CD4-positive, alpha-beta memory T cell (primary cell): ENCODE data around the gene NXT1. TPM values are rescaled to one million over a fixed set of nuclear protein-coding genes. Genes with fewer than 3 reads are reported as not detected.
A peak's percentile ranks its signal among the peaks of the same experiment; 100 is the strongest.

Source experiments
- CTCF ChIA-PET: fragments of 350-600 bp; sonication (Branson Sonifier 250); formaldehyde crosslinking; loops from one replicate; lab custom pipeline; 2021; ENCODE audit warnings: inconsistent platforms; ENCODE audit not compliant: partially characterized antibody; lab: Charles Lee
- POLR2A ChIA-PET: fragments of 350-600 bp; sonication (Branson Sonifier 250); formaldehyde crosslinking; loops from one replicate; lab custom pipeline; 2021; ENCODE audit not compliant: partially characterized antibody; lab: Charles Lee
- DNase-seq, 5 donors: peaks; one replicate each; pipeline versions ENCODE4 v3.0.0 to v3.0.0-alpha.2; 2020 to 2022; ENCODE audit warnings: mixed read lengths in 1 of 5
- H3K27ac ChIP-seq: one replicate; pipeline ENCODE4 v1.7.0; 2013; ENCODE audit warnings: low read depth, low read length
- H3K27me3 ChIP-seq: 2 replicates; pipeline ENCODE4 v1.7.0; 2013; ENCODE audit warnings: mild to moderate bottlenecking, low read length, moderate library complexity; ENCODE audit not compliant: insufficient read depth
- H3K36me3 ChIP-seq: 2 replicates; pipeline ENCODE4 v1.7.0; 2013; ENCODE audit warnings: mild to moderate bottlenecking, low read length, moderate library complexity; ENCODE audit not compliant: insufficient read depth
- H3K4me1 ChIP-seq: 2 replicates; pipeline ENCODE4 v1.7.0; 2013; ENCODE audit warnings: mild to moderate bottlenecking, low read length, moderate library complexity; ENCODE audit not compliant: insufficient read depth
- H3K4me3 ChIP-seq, 2 donors: one replicate each; pipeline ENCODE4 v1.7.0; 2013; ENCODE audit warnings: low read length in 2 of 2, mild to moderate bottlenecking in 1 of 2
- H3K9me3 ChIP-seq, 2 donors: one replicate each; pipeline ENCODE4 v1.7.0; 2013; ENCODE audit warnings: low read length in 2 of 2, control low read depth in 1 of 2; ENCODE audit not compliant: control insufficient read depth in 1 of 2
- H3K27ac Mint-ChIP-seq, 7 donors: one replicate each; pipeline ENCODE4 v1.8.0; 2020 to 2021; ENCODE audit warnings: mixed read lengths in 7 of 7, mild to moderate bottlenecking in 6 of 7, inconsistent platforms in 3 of 7, moderate library complexity in 3 of 7
- H3K27me3 Mint-ChIP-seq, 2 donors: one replicate each; pipeline ENCODE4 v1.8.0; 2020 to 2021; ENCODE audit warnings: mixed read lengths in 2 of 2
- H3K36me3 Mint-ChIP-seq, 2 donors: one replicate each; pipeline ENCODE4 v1.8.0; 2020 to 2021; ENCODE audit warnings: mixed read lengths in 2 of 2, inconsistent platforms in 1 of 2, mild to moderate bottlenecking in 1 of 2
- H3K4me1 Mint-ChIP-seq, 4 donors: one replicate each; pipeline ENCODE4 v1.8.0; 2020 to 2021; ENCODE audit warnings: mixed read lengths in 4 of 4, mild to moderate bottlenecking in 1 of 4
- H3K4me3 Mint-ChIP-seq, 8 donors: one replicate each; pipeline ENCODE4 v1.8.0; 2020 to 2021; ENCODE audit warnings: mixed read lengths in 8 of 8, mild to moderate bottlenecking in 7 of 8, moderate library complexity in 6 of 8, inconsistent platforms in 3 of 8
- H3K9me3 Mint-ChIP-seq, 8 donors: one replicate each; pipeline ENCODE4 v1.8.0; 2020 to 2021; ENCODE audit warnings: mixed read lengths in 8 of 8, mild to moderate bottlenecking in 5 of 8, inconsistent platforms in 3 of 8, moderate library complexity in 1 of 8
- intact Hi-C: fragments of 100-400 bp; cut with micrococcal nuclease; formaldehyde crosslinking; loops from one replicate; pipeline ENCODE4 v1.15.1; 2023
- polyA plus RNA-seq, 2 donors: library from polyadenylated mRNA; unstranded; fragments of 300-500 nt; fragmentation: Illumina TruSeq; gene quantifications; one replicate each; pipeline ENCODE4 v1.2.3, GENCODE V29; 2021
- total RNA-seq, 2 experiments: library from RNA; stranded (reverse); gene quantifications; one replicate each; pipeline ENCODE4 v1.2.3, GENCODE V29; 2021

The NXT1 gene
- total and polyA plus RNA-seq, 4 experiments from 2014 or later = 21.5 to 102 (median 41.7) TPM

GRCh38 chr20:23327617-23328333 lies 22.8 kb upstream of the NXT1 start:
- H3K4me1 ChIP-seq = no peaks in the 10 kb centered on the region
- intact Hi-C loops = no loop called here
- no peaks in the 10 kb centered on the region for H3K36me3 ChIP-seq
- Mint-ChIP-seq H3K9me3 (no peaks in the 10 kb centered on the region), H3K4me3 (no peak overlapping the region), H3K36me3 (no peaks in the 10 kb centered on the region), H3K27ac (no peak overlapping the region), H3K4me1 (no peaks in the 10 kb centered on the region), H3K27me3 (peaks cover 1 to 3% of the 10 kb centered on the region in 2 donors)
- DNase-seq = no peak
- POLR2A ChIA-PET = no interaction called here
- H3K27ac ChIP-seq = no peak overlapping the region
- H3K27me3 ChIP-seq = no peaks in the 10 kb centered on the region
- CTCF ChIA-PET = no interaction called here
- no peak overlapping the region for H3K4me3 ChIP-seq
- no peaks in the 10 kb centered on the region for H3K9me3 ChIP-seq

GRCh38 chr20:23331450-23332350 lies 18.9 kb upstream of the NXT1 start:
- H3K27me3 ChIP-seq = no peaks in the 10 kb centered on the region
- POLR2A ChIA-PET = no interaction called here
- DNase-seq = no peak
- no peaks in the 10 kb centered on the region for H3K36me3 ChIP-seq
- H3K9me3 ChIP-seq = no peaks in the 10 kb centered on the region
- CTCF ChIA-PET = interaction anchor here (1.0 kb wide), 1 partner anchor 18 kb away, joined by 3 read pairs; no protein-coding TSS in a partner anchor
- H3K4me3 ChIP-seq = no peak overlapping the region
- Mint-ChIP-seq H3K4me1 (peaks cover 0 to 5% (median 4%) of the 10 kb centered on the region in 4 donors), H3K27ac (peak overlapping the region in 1 of 7 donors; percentile 19), H3K27me3 (peaks cover 0 to 3% of the 10 kb centered on the region in 2 donors), H3K9me3 (no peaks in the 10 kb centered on the region), H3K4me3 (no peak overlapping the region), H3K36me3 (no peaks in the 10 kb centered on the region)
- intact Hi-C loops = no loop called here
- H3K4me1 ChIP-seq = peaks cover 5% of the 10 kb centered on the region
- H3K27ac ChIP-seq = no peak overlapping the region

GRCh38 chr20:23332467-23332866 lies 18.1 kb upstream of the NXT1 start:
- H3K4me1 ChIP-seq = peaks cover 5% of the 10 kb centered on the region
- no peak overlapping the region for H3K4me3 Mint-ChIP-seq
- H3K36me3 Mint-ChIP-seq = no peaks in the 10 kb centered on the region
- H3K27ac ChIP-seq = no peak overlapping the region
- peaks cover 0 to 5% (median 4%) of the 10 kb centered on the region in 4 donors for H3K4me1 Mint-ChIP-seq
- ChIA-PET CTCF (interaction anchor here (1.0 kb wide), 1 partner anchor 17 kb away, joined by 3 read pairs; no protein-coding TSS in a partner anchor), POLR2A (no interaction called here)
- no peak for DNase-seq
- no peaks in the 10 kb centered on the region for H3K9me3 Mint-ChIP-seq
- no peaks in the 10 kb centered on the region for H3K27me3 ChIP-seq
- intact Hi-C loops = no loop called here
- no peaks in the 10 kb centered on the region for H3K9me3 ChIP-seq
- H3K27ac Mint-ChIP-seq = no peak overlapping the region
- peaks cover 0 to 3% of the 10 kb centered on the region in 2 donors for H3K27me3 Mint-ChIP-seq
- no peak overlapping the region for H3K4me3 ChIP-seq
- no peaks in the 10 kb centered on the region for H3K36me3 ChIP-seq

GRCh38 chr20:23334111-23334510 lies 16.5 kb upstream of the NXT1 start:
- Mint-ChIP-seq H3K27me3 (peaks cover 0 to 3% of the 10 kb centered on the region in 2 donors), H3K9me3 (no peaks in the 10 kb centered on the region), H3K4me1 (peaks cover 0 to 5% (median 4%) of the 10 kb centered on the region in 4 donors), H3K4me3 (no peak overlapping the region), H3K27ac (peak overlapping the region in 2 of 7 donors; percentile 55 to 75), H3K36me3 (no peaks in the 10 kb centered on the region)
- no peak for DNase-seq
- no peak overlapping the region for H3K27ac ChIP-seq
- POLR2A ChIA-PET = no interaction called here
- H3K9me3 ChIP-seq = no peaks in the 10 kb centered on the region
- CTCF ChIA-PET = no interaction called here
- no peaks in the 10 kb centered on the region for H3K36me3 ChIP-seq
- peaks cover 5% of the 10 kb centered on the region for H3K4me1 ChIP-seq
- intact Hi-C loops = no loop called here
- H3K27me3 ChIP-seq = no peaks in the 10 kb centered on the region
- H3K4me3 ChIP-seq = no peak overlapping the region

- intact Hi-C loops = no loop called here
- H3K27me3 ChIP-seq = no peaks in the 10 kb centered on the region
- Mint-ChIP-seq H3K36me3 (no peaks in the 10 kb centered on the region), H3K27me3 (peaks cover 0 to 5% of the 10 kb centered on the region in 2 donors), H3K27ac (no peak overlapping the region), H3K4me1 (peaks cover 0 to 5% (median 4%) of the 10 kb centered on the region in 4 donors), H3K9me3 (no peaks in the 10 kb centered on the region), H3K4me3 (no peak overlapping the region)
- H3K9me3 ChIP-seq = no peaks in the 10 kb centered on the region
- no peaks in the 10 kb centered on the region for H3K36me3 ChIP-seq
- no peak overlapping the region for H3K4me3 ChIP-seq
- CTCF ChIA-PET = no interaction called here
- no peak overlapping the region for H3K27ac ChIP-seq
- no peak for DNase-seq
- H3K4me1 ChIP-seq = peaks cover 5% of the 10 kb centered on the region
- POLR2A ChIA-PET = no interaction called here
These were observed 15.1 kb upstream of the NXT1 start for GRCh38 chr20:23335521-23335920.

GRCh38 chr20:23336476-23336875 lies 14.1 kb upstream of the NXT1 start:
- Mint-ChIP-seq H3K36me3 (no peaks in the 10 kb centered on the region), H3K27ac (peak overlapping the region in 1 of 7 donors; percentile 70), H3K4me1 (peaks cover 0 to 5% (median 4%) of the 10 kb centered on the region in 4 donors), H3K27me3 (peaks cover 0 to 2% of the 10 kb centered on the region in 2 donors), H3K9me3 (no peaks in the 10 kb centered on the region), H3K4me3 (no peak overlapping the region)
- H3K27me3 ChIP-seq = no peaks in the 10 kb centered on the region
- no peak overlapping the region for H3K4me3 ChIP-seq
- H3K9me3 ChIP-seq = no peaks in the 10 kb centered on the region
- DNase-seq = no peak
- no peak overlapping the region for H3K27ac ChIP-seq
- peaks cover 5% of the 10 kb centered on the region for H3K4me1 ChIP-seq
- POLR2A ChIA-PET = no interaction called here
- H3K36me3 ChIP-seq = no peaks in the 10 kb centered on the region
- CTCF ChIA-PET = no interaction called here
- intact Hi-C loops = no loop called here

- ChIA-PET POLR2A (no interaction called here), CTCF (interaction anchor here (0.6 kb wide), 1 partner anchor 25 kb away, joined by 3 read pairs; no protein-coding TSS in a partner anchor)
- no peak for DNase-seq
- Mint-ChIP-seq H3K4me1 (peaks cover 0 to 5% (median 4%) of the 10 kb centered on the region in 4 donors), H3K36me3 (no peaks in the 10 kb centered on the region), H3K9me3 (no peaks in the 10 kb centered on the region), H3K4me3 (no peak overlapping the region), H3K27ac (no peak overlapping the region), H3K27me3 (peaks cover 0 to 2% of the 10 kb centered on the region in 2 donors)
- H3K27ac ChIP-seq = no peak overlapping the region
- no peaks in the 10 kb centered on the region for H3K36me3 ChIP-seq
- no peak overlapping the region for H3K4me3 ChIP-seq
- no peaks in the 10 kb centered on the region for H3K9me3 ChIP-seq
- H3K4me1 ChIP-seq = peaks cover 5% of the 10 kb centered on the region
- H3K27me3 ChIP-seq = no peaks in the 10 kb centered on the region
- intact Hi-C loops = no loop called here
These were observed 13.3 kb upstream of the NXT1 start for GRCh38 chr20:23337312-23337711.
